HG02759 (cell line): ENCODE data around the gene GYPE.
"Not testable (repeated sequence)": the region's sequence is repeated elsewhere in the genome, so short reads cannot be mapped to it uniquely, and the experiment has no call there.

Experiments used
- ATAC-seq: cut with Tn5 transposase; IDR thresholded peaks from one replicate; pipeline ENCODE4 v1.9.1; 2021; ENCODE audit warnings: mild to moderate bottlenecking, moderate library complexity; ENCODE audit not compliant: unreplicated experiment

Gene GYPE

DNA sequence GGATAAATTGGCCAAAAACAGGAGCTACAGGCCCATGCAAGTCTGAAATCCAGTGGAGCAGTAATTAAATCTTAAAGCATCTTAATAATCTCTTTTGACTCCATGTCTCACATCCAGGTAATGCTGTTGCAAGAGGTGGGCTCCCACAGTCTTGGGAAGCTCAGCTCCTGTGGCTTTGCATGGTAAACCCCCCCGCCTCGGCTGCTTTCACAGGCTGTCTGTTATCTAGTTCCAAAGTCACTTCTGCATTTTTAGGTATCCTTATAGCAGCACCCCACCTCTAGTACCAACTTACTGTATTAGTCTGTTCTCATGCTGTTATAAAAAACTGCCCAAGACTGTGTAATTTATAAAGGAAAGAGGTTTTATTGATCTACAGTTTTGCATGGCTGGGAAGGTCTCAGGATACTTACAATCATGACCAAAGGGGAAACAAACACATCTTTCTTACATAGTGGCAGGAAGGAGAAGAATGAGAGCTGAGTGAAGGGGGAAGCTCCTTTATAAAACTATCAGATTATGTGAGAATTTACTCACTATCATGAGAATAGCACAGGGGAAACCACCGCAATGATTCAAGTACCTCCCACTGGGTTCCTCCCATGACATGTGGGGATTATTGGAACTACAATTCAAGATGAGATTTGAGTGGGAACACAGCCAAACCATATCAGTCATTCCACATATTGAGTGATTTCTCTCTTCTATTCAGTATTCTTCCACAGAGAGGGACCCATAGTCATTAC, 34.7 kb downstream of the GYPE start:
- ATAC-seq, result not testable (repeated sequence)

GRCh38 chr4:143869925-143870324, 35.4 kb downstream of the GYPE start:
- ATAC-seq, result not testable (repeated sequence)

GRCh38 chr4:143862716-143863115, 42.6 kb downstream of the GYPE start:
- not testable (repeated sequence) for ATAC-seq

DNA sequence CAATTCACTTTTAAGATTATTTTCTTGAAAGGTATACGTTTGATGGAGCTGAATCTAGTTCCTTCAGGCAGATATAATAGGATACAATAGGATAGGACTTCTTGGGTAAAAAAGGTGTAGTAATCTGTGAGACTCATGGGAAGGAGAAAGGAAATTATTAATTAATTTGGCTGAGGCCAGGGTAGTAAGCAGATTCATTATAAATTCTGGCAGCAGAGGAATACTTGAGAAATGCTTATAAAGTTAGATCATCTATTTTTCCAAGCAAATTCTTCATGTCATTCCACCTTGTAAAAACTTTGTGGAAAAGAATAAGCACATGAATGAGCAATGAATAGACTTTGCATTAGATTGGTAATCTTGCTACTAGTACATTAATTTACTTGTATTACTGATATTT, 46.9 kb downstream of the GYPE start:
- ATAC-seq, result no peak

DNA sequence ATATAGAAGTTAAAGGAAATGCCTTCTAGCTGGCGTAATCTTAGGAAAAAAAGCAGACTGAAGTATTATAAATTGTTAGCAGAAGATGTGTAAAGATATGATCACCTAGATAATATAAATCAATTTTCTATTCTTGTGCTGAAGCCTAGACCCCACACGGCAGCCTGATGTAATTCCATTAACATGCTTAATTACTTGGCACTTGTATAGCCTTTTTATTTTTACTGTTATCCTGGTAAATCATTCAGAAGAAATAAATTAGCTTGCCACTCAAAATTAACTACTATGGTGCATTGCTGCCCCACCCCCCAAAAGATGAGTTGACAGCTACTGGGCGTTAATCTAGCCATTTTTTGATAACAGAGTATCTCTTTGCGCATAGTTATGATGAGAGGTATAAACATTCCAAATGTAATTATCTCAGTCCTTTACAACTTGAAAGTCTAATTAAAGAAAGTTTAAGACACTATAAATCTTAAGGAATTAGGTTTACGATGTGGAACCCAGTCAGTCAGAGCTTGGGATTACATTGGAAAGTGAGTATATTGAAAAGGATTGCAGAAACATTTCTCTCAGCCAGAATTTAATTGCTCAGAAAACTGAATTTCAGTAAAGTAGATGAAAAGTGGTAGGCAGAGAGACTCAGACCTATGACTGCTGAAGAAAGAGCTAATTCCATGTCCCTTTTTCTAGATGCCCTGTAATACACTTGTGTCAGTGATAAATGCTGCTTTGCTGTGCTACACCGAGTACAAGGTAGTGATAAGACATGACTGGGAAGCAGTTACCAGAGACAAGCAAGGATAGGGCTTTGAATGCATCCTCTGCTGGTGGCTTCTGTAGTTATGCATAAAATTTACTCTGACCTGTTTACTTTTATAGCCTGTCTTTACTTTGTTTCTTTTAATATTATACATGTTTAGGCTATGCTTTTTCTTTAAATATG, 47.7 kb downstream of the GYPE start:
- not testable (repeated sequence) for ATAC-seq

DNA sequence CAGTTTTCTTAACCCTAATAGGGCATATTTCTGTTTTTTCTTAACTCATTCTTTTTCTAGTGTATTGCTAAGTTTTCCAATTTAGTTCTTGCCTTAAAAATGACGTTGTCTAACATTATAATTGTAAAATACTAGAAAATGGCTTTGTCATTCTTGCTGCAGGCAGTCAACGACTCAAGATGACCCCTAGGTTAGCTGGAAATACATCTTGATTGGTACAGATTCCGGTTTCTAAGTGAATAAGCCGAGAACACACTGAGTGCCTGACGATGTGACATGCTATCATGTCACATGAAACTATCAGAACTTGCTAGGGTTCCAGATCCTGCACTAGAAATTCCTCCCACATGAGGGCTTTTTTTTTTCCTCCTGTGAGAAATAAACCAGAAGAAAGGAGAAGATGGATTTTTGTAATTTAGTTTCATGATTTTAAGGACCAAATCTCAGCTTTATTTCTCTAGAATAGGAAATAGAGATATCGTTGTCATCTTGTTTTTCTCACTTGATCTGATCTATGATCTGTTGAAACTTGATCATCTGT, 49.3 kb downstream of the GYPE start:
- ATAC-seq, result not testable (repeated sequence)

- ATAC-seq, result not testable (repeated sequence)
These were observed 50.7 kb downstream of the GYPE start for GRCh38 chr4:143854645-143855044.

GRCh38 chr4:143849296-143849695, 56.1 kb downstream of the GYPE start:
- ATAC-seq, result not testable (repeated sequence)

GRCh38 chr4:143843506-143843832, 61.9 kb downstream of the GYPE start:
- not testable (repeated sequence) for ATAC-seq

DNA sequence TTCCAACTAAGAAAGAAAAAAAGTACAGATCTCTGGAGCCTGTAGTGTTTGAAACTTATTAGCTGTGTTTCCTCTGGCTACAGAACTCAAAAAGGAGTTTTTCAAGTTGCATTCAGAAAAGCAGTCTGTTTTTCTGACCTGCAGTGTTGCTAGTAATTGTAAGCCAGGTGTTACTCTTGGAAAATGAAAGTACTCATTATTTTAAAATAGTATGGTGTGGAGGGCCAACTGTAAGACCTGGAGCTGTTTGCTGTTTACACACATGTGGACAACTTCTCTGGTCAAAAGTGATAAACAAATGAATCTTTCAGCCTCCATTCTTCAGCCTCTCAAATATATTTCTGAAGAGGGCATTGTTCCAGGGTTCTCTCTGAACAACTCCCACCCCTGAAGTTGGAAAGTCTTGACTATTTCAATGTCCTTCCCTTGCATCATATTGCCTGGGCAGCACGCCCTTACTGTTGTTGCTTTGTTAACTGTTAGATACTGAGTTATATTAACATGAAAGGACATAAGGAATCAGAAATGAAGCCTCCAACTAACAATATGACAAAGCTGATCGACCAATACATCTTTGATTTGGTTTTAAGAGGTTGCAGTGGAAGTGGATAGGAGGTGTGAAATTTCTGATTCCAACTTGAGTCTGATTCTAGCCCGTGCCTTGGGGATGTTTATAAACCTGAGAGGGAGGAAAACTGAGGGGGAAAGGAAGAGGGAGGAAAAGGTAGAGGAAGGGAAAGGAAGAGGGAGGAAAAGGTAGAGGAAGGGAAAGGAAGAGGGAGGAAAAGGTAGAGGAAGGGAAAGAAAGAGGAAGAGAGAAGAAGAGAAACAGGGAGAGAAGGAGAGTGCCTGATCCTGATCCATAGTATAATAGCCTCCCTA, 62.5 kb downstream of the GYPE start:
- ATAC-seq, result not testable (repeated sequence)

- ATAC-seq, result not testable (repeated sequence)
These were observed 65.9 kb downstream of the GYPE start for GRCh38 chr4:143839413-143839812.

- not testable (repeated sequence) for ATAC-seq
These were observed 71.2 kb downstream of the GYPE start for GRCh38 chr4:143834196-143834595.

DNA sequence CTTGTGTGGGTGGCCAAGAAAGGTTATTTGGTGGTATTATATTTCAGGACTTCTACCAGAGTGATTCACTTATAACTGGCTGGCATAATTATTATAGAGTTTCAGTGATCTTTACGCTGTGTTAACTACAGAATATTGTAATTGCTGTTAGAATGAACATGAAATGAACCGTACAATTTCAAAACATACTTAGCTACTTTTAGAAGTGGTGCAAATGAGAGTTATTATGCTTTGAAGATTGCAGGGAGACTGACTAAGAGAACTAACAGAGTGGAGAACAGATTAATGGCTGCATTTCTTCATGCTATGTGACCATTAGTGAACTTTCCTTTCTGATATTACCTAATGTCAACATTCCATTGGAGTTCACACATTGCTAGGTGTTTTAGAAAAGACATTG, 71.7 kb downstream of the GYPE start:
- ATAC-seq, result not testable (repeated sequence)

DNA sequence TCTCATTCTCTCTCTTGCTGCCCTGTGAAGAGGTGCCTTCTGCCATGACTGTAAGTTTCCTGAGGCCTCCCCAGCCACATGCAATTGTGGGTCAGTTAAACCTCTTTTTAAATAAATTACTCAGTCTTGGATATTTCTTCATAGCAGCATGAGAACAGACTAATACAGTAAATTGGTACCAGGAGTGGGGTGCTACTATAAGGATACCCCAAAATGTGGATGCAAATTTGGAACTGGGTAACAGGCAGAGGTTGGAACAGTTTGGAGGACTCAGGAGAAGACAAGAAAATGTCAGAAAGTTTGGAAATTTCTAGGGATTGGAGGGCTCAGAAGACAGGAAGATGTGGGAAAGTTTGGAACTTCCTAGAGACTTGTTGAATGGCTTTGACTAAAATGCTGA, 74.8 kb downstream of the GYPE start:
- ATAC-seq, result not testable (repeated sequence)

GRCh38 chr4:143829239-143829620, 76.1 kb downstream of the GYPE start:
- ATAC-seq, result not testable (repeated sequence)
